ENCODE measurements around the gene CDNF.

CDNF gene

DNA sequence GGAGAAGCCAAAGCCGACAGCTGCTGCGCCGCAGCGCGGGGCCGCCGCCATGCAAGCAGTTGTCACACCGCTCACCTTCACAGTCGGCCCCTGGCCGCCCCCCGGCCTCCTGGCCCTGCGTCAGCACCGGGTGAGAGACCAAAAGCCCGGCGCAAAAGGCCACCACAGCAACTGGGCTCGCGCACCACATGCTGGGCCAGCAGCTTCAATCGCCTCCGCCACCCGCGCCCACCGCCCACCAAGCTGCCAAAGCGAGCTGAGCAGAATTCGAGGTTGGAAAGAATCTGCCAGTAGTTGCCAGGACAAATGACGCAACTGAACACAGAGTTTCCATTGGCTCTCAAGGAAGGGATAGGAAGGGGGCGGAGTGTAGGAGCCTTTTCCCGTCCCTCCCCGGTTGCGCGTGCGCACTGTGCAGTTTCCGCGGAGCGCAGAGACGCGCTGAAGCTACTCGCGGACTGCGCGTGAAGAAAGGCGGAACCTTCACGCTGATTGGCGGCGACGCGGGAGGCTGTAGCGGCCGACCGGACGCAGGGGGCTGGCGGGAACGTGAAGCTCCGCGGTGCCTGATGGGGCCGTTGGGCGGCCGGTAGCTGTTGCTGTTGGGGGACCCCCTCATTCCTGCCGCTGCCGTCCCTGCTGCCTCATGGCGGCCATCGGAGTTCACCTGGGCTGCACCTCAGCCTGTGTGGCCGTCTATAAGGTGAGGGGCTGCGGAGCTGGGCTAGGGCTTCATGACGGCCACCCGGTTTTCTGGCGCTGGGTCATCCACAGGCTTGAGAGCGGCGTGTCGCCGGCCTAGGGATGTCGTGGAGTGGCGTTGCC lies at the start of gene CDNF, which contains the start of the genes HSPA14 and MSANTD7:
TSS of gene CDNF (minus strand) at position 281 of the 825 bp plus-strand sequence. CDS start at position 190, 91 bp downstream.
TSS of gene HSPA14 (plus strand) at position 550 of the 825 bp plus-strand sequence. CDS start at position 647, 97 bp downstream.
TSS of gene MSANTD7 (plus strand) at position 550 of the 825 bp plus-strand sequence. CDS start 3,979 bp downstream, outside the sequence.
- H3K4me3 ChIP-seq (replicated peaks; ENCODE audit: low read depth, low read length) = peak within 1 kb of the TSS; percentile 86
- DNase-seq (ENCODE audit: extremely low read depth, insufficient read length) = peak; percentile 100
- H3K27me3 ChIP-seq (replicated peaks; ENCODE audit: control insufficient read depth, insufficient read depth, low read length) = no peaks in the 10 kb centered on the region
- TF ChIP-seq, protein P1, sequence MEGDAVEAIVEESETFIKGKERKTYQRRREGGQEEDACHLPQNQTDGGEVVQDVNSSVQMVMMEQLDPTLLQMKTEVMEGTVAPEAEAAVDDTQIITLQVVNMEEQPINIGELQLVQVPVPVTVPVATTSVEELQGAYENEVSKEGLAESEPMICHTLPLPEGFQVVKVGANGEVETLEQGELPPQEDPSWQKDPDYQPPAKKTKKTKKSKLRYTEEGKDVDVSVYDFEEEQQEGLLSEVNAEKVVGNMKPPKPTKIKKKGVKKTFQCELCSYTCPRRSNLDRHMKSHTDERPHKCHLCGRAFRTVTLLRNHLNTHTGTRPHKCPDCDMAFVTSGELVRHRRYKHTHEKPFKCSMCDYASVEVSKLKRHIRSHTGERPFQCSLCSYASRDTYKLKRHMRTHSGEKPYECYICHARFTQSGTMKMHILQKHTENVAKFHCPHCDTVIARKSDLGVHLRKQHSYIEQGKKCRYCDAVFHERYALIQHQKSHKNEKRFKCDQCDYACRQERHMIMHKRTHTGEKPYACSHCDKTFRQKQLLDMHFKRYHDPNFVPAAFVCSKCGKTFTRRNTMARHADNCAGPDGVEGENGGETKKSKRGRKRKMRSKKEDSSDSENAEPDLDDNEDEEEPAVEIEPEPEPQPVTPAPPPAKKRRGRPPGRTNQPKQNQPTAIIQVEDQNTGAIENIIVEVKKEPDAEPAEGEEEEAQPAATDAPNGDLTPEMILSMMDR (IDR thresholded peaks at IDR 0.05; ENCODE audit: insufficient read depth, low read length, poor library complexity, severe bottlenecking) = no peak
- peaks cover 13% of the 10 kb centered on the region for H3K36me3 ChIP-seq (ENCODE audit: control insufficient read depth, insufficient read depth, low read length)

GRCh38 chr10:14884082-14884481 lies 46.2 kb upstream of the CDNF start:
- Histone ChIP-seq H3K36me3 (ENCODE audit: control insufficient read depth, insufficient read depth, low read length) (no peaks in the 10 kb centered on the region; the same call in none of the 2 replicates), H3K27me3 (replicated peaks; ENCODE audit: control insufficient read depth, insufficient read depth, low read length) (no peaks in the 10 kb centered on the region), H3K4me3 (replicated peaks; ENCODE audit: low read depth, low read length) (no peak overlapping the region)
- no peak for DNase-seq (ENCODE audit: extremely low read depth, insufficient read length)
- TF ChIP-seq, protein P1 (IDR thresholded peaks at IDR 0.05; ENCODE audit: insufficient read depth, low read length, poor library complexity, severe bottlenecking) = no peak

GRCh38 chr10:14880229-14880628 lies 42.4 kb upstream of the CDNF start:
- TF ChIP-seq, protein P1 (IDR thresholded peaks at IDR 0.05; ENCODE audit: insufficient read depth, low read length, poor library complexity, severe bottlenecking) = no peak
- H3K27me3 ChIP-seq (replicated peaks; ENCODE audit: control insufficient read depth, insufficient read depth, low read length) = no peaks in the 10 kb centered on the region
- H3K36me3 ChIP-seq (ENCODE audit: control insufficient read depth, insufficient read depth, low read length) = no peaks in the 10 kb centered on the region; the same call in 1 of the 2 replicates
- H3K4me3 ChIP-seq (replicated peaks; ENCODE audit: low read depth, low read length) = peak overlapping the region; percentile 90
- no peak for DNase-seq (ENCODE audit: extremely low read depth, insufficient read length)

DNA sequence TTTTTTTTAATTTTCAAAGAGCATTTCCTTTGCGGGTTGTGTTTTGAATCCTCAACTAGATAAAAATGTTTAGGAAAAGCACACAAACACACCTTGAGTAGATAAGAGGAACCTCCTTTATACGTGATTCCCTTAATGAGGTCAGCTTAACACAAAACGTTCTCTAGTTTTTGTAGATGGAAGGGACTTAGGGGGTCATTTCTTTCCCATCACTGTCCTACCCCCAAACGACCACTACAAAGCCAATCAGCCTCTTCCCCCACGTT lies 42.0 kb upstream of the CDNF start:
- H3K27me3 ChIP-seq (replicated peaks; ENCODE audit: control insufficient read depth, insufficient read depth, low read length) = no peaks in the 10 kb centered on the region
- DNase-seq (ENCODE audit: extremely low read depth, insufficient read length) = no peak
- no peaks in the 10 kb centered on the region; the same call in 1 of the 2 replicates for H3K36me3 ChIP-seq (ENCODE audit: control insufficient read depth, insufficient read depth, low read length)
- H3K4me3 ChIP-seq (replicated peaks; ENCODE audit: low read depth, low read length) = peak overlapping the region; percentile 90
- TF ChIP-seq, protein P1 (IDR thresholded peaks at IDR 0.05; ENCODE audit: insufficient read depth, low read length, poor library complexity, severe bottlenecking) = no peak

GRCh38 chr10:14879124-14879927 lies 41.5 kb upstream of the CDNF start:
- H3K4me3 ChIP-seq (replicated peaks; ENCODE audit: low read depth, low read length) = peak overlapping the region; percentile 90
- DNase-seq (ENCODE audit: extremely low read depth, insufficient read length) = no peak
- no peaks in the 10 kb centered on the region for H3K27me3 ChIP-seq (replicated peaks; ENCODE audit: control insufficient read depth, insufficient read depth, low read length)
- TF ChIP-seq, protein P1 (IDR thresholded peaks at IDR 0.05; ENCODE audit: insufficient read depth, low read length, poor library complexity, severe bottlenecking) = no peak
- H3K36me3 ChIP-seq (ENCODE audit: control insufficient read depth, insufficient read depth, low read length) = no peaks in the 10 kb centered on the region; the same call in 1 of the 2 replicates
